DOHH2 (cell line): ENCODE results near the gene ERH.

Source experiments
- H3F3A ChIP-seq: fragments of 200-600 bp; sonication (generic), shearing (Covaris generic); 2 replicates; pipeline ENCODE4 v1.6.0; 2016; ENCODE audit warnings: antibody characterized with exemption, mild to moderate bottlenecking; ENCODE audit not compliant: control insufficient read depth, insufficient read depth
- H3K27ac ChIP-seq: fragments of 200-600 bp; sonication (generic); 2 replicates; pipeline ENCODE4 v1.5.1; 2014; ENCODE audit warnings: low read depth, mild to moderate bottlenecking, low read length, moderate library complexity
- H3K27me3 ChIP-seq: fragments of 200-600 bp; sonication (generic); 2 replicates; pipeline ENCODE4 v1.6.1; 2014; ENCODE audit warnings: mild to moderate bottlenecking, low read length, mixed read lengths; ENCODE audit not compliant: control insufficient read depth
- H3K36me3 ChIP-seq: fragments of 200-600 bp; sonication (generic); 2 replicates; pipeline ENCODE4 v1.6.1; 2014; ENCODE audit warnings: mild to moderate bottlenecking, low read length, moderate library complexity, mixed read lengths; ENCODE audit not compliant: control insufficient read depth
- H3K4me1 ChIP-seq: fragments of 200-600 bp; sonication (generic); 2 replicates; pipeline ENCODE4 v1.6.1; 2014; ENCODE audit warnings: mild to moderate bottlenecking, low read length, mixed read lengths; ENCODE audit not compliant: control insufficient read depth
- H3K4me2 ChIP-seq: fragments of 200-600 bp; sonication (generic); 2 replicates; pipeline ENCODE4 v1.6.0; 2014; ENCODE audit warnings: mild to moderate bottlenecking, low read length, moderate library complexity
- H3K4me3 ChIP-seq: fragments of 200-600 bp; sonication (generic); 2 replicates; pipeline ENCODE4 v1.5.1; 2014; ENCODE audit warnings: mild to moderate bottlenecking, low read length, mixed read lengths
- H3K79me2 ChIP-seq: fragments of 200-600 bp; sonication (generic); 2 replicates; pipeline ENCODE4 v1.6.1; 2014; ENCODE audit warnings: mild to moderate bottlenecking, low read length, mixed read lengths; ENCODE audit not compliant: control insufficient read depth
- H3K9me2 ChIP-seq: fragments of 200-600 bp; sonication (generic); replicated peaks from 2 replicates; pipeline ENCODE4 v1.6.1; 2014; ENCODE audit warnings: mild to moderate bottlenecking, low read length, mixed read lengths; ENCODE audit not compliant: control insufficient read depth
- H3K9me3 ChIP-seq: fragments of 200-600 bp; sonication (generic); 2 replicates; pipeline ENCODE4 v1.6.1; 2014; ENCODE audit warnings: antibody characterized with exemption, low read length, mixed read lengths; ENCODE audit not compliant: control insufficient read depth, insufficient read depth
- H4K20me1 ChIP-seq: fragments of 200-600 bp; sonication (generic); 2 replicates; pipeline ENCODE4 v1.6.0; 2014; ENCODE audit warnings: low read depth, mild to moderate bottlenecking, antibody characterized with exemption, low read length, moderate library complexity; ENCODE audit not compliant: control insufficient read depth, insufficient read depth
- EZH2phosphoT487 ChIP-seq: fragments of 200-600 bp; sonication (generic); IDR thresholded peaks from 2 replicates; pipeline ENCODE4 v1.6.1; 2017; ENCODE audit warnings: borderline replicate concordance, mild to moderate bottlenecking, antibody characterized with exemption, low read length, moderate library complexity, mixed read lengths
- TF ChIP-seq, protein P1 (sequence below): fragments of 200-600 bp; sonication (generic); IDR thresholded peaks from one replicate; pipeline ENCODE4 v1.5.1; 2014; ENCODE audit warnings: antibody characterized with exemption, mild to moderate bottlenecking, low read depth, low read length; ENCODE audit not compliant: poor library complexity, severe bottlenecking

The ERH gene

DNA sequence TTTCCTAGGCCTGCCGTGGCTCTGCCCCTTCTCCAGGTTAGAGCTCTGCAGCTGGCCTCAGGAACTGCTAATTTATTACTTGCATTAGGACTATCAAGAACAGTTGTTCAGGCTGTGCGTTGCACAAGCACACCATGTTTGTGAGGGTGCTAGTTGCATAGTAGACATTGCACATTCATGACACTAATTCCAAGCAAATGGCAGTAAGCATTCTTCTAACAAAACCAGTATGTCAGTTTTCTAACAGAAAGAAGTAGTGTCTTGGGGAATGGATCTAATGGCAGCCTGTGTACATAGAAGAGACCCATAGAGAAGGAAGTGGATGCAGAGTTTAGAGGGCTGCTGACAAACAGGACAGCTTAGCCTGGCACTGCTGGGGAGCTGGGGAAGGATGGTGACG lies 53.9 kb downstream of the ERH start:
- no peaks in the 10 kb centered on the region for H3F3A ChIP-seq
- H3K4me3 ChIP-seq, result no peak overlapping the region
- H3K4me2 ChIP-seq, result no peak overlapping the region
- H3K9me2 ChIP-seq, result no peaks in the 10 kb centered on the region
- H3K27ac ChIP-seq, result no peak overlapping the region
- no peaks in the 10 kb centered on the region for H4K20me1 ChIP-seq
- H3K27me3 ChIP-seq, result peaks cover 30% of the 10 kb centered on the region
- no peaks in the 10 kb centered on the region for H3K4me1 ChIP-seq
- no peaks in the 10 kb centered on the region for H3K79me2 ChIP-seq
- H3K36me3 ChIP-seq, result no peaks in the 10 kb centered on the region
- TF ChIP-seq, protein P1, sequence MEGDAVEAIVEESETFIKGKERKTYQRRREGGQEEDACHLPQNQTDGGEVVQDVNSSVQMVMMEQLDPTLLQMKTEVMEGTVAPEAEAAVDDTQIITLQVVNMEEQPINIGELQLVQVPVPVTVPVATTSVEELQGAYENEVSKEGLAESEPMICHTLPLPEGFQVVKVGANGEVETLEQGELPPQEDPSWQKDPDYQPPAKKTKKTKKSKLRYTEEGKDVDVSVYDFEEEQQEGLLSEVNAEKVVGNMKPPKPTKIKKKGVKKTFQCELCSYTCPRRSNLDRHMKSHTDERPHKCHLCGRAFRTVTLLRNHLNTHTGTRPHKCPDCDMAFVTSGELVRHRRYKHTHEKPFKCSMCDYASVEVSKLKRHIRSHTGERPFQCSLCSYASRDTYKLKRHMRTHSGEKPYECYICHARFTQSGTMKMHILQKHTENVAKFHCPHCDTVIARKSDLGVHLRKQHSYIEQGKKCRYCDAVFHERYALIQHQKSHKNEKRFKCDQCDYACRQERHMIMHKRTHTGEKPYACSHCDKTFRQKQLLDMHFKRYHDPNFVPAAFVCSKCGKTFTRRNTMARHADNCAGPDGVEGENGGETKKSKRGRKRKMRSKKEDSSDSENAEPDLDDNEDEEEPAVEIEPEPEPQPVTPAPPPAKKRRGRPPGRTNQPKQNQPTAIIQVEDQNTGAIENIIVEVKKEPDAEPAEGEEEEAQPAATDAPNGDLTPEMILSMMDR, result no peak
- TF ChIP-seq EZH2phosphoT487, result no peak
- H3K9me3 ChIP-seq, result no peaks in the 10 kb centered on the region

DNA sequence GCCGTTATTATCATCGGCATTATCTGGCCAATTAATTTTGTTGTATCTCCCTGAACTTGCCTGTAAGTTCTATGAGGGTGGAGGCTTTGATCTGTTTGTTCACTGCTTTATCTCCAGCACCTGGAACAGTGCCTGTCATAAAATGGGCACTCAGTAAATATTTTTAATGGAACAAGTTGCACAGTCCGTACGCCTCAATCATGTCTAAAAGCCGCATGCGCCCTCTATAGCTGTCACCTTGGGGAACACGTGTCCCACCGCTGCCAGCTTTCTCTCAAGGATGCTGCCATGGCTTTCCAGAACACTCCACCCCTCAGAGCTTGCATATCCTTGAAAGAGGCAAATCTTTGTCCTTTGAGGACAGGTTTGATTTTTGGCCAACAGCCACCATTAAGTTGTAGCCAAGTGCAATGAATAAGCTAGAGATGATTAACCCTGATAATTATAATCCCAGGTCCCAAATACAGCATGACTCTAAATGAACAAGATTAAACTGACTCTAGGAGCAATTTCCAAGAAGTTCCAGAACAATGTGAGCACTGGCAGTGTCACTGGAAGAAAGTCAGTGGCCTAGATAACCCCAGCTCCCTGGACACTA lies 55.1 kb downstream of the ERH start:
- Histone ChIP-seq H3K79me2 (no peaks in the 10 kb centered on the region), H3K4me3 (no peak overlapping the region), H3K27ac (no peak overlapping the region), H3K4me2 (no peak overlapping the region), H3K9me3 (no peaks in the 10 kb centered on the region), H4K20me1 (no peaks in the 10 kb centered on the region), H3K4me1 (no peaks in the 10 kb centered on the region), H3F3A (no peaks in the 10 kb centered on the region), H3K9me2 (no peaks in the 10 kb centered on the region), H3K36me3 (no peaks in the 10 kb centered on the region), H3K27me3 (peaks cover 28% of the 10 kb centered on the region)
- no peak for TF ChIP-seq EZH2phosphoT487
- TF ChIP-seq, protein P1, result no peak

DNA sequence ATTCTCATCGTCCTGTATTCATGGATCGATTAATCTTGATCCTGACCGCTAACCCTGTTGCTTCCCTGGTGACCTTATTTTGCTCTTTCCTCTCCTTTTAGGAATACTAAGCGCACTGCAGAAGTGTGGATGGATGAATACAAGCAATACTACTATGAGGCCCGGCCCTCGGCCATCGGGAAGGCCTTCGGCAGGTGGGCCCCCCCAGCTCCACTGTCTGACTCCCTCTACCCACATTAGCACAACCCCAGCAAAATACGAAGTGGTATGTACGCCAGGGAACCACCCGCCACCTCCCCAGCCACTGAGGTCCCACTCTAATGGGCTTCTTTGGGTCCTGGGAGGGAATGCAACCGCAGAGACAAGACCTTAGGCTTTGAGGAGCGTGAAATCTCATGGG lies 58.7 kb downstream of the ERH start:
- Histone ChIP-seq H3K27me3 (peaks cover 39% of the 10 kb centered on the region), H3K27ac (no peak overlapping the region), H3K4me3 (no peak overlapping the region), H3K4me2 (no peak overlapping the region), H3K9me3 (no peaks in the 10 kb centered on the region), H3K4me1 (no peaks in the 10 kb centered on the region), H3F3A (no peaks in the 10 kb centered on the region), H4K20me1 (no peaks in the 10 kb centered on the region), H3K79me2 (no peaks in the 10 kb centered on the region), H3K36me3 (no peaks in the 10 kb centered on the region), H3K9me2 (no peaks in the 10 kb centered on the region)
- TF ChIP-seq EZH2phosphoT487, result no peak
- TF ChIP-seq, protein P1, result no peak
